Stimulated activated CD8-positive, alpha-beta memory T cell treated with anti-CD3 and anti-CD28 coated beads, Interleukin-12 subunit alpha, Interleukin-12 subunit beta, amount 100 ng/mL, for 24 hours (primary cell): ENCODE data around the gene FRG2C.
"Not testable (repeated sequence)": the region's sequence is repeated elsewhere in the genome, so short reads cannot be mapped to it uniquely, and the experiment has no call there.

ENCODE experiments used
- DNase-seq: peaks from one replicate; pipeline ENCODE4 v3.0.0-alpha.2; 2020; ENCODE audit errors: extremely low read depth

Gene FRG2C

DNA sequence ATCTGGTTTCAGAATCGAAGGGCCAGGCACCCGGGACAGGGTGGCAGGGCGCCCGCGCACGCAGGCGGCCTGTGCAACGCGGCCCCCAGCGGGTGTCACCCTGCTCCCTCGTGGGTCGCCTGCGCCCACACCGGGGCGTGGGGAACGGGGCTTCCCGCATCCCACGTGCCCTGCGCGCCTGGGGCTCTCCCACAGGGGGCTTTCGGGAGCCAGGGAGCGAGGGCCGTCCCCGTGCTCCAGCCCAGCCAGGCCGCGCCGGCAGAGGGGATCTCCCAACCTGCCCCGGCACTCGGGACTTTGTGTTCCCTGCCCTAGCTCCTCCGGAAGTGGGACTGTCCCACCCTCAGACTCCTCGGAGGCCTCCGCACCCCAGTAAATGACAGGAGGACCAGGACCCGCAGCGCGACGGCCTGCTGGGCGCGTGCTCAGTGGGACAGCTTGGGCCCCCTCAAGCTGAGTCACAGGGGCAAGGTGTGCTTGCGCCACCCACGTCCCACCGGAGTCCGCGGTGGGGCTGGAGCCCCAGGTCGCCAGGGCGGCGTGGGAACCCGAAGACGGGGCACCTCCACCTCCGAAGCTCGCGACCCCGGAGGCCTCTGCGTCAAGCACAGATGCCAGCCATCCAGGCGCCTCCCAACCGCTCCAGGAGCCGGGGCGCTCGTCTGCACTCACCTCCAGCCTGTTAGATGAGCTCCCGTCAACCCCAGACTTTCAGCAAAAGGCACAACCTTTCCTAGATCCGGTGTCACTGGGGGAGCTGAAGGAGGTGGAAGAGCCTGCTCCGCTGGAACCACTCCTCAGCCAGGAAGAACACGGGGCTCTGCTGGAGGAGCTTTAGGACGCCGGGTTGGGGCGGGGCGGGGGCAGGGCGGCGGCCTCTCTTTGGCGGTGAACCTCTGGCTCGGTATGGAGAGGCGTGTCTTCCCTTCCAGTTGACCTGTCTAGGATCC is 5.5 kb downstream of the FRG2C start:
- DNase-seq: not testable (repeated sequence)

DNA sequence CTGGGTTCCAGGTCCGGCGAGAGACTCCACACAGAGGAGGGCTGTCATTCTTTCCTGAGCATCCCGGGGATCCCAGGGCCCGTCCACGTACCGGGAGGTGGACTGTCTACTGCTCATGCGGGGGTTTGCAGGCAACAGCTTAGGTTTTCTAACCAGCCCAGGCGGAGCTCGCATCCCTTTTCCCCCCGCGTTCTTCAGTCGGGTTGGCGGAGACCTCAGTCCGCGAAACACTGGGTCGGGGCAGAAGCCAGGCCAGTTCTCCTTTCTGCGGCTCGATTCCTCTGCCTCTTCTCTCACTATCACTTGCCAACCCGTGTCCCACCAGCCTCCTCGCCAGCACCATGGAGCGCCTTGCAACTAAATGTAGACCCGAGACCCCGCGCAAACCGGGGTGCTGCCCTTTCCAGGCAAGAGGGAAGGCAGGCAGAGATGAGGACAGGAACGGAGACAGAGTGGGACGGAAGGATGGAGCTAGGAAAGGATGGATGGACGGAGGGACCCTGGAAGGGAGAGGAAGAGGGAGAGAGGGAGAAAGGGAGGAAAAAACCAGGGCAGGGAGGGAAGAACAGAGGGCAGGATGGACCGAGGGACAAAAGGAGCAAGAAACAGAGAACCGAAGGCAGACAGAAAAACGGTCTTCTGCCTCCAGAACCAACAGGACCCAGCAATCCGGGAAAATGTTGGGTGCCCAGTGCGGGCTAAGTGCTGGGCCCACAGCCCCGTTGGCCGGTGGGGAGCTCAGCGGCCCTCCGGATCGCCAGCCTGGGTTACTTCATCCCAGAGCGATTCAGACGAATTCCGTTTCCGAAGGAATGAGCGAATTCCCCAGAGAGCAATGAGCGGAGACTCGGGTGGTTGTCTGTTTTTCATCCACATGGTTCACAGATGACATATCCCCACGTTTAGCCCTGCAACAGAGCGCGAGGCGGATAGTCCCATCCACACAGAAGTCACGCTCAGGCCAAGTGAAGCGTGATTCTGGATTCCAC is 6.5 kb downstream of the FRG2C start:
- DNase-seq: not testable (repeated sequence)

DNA sequence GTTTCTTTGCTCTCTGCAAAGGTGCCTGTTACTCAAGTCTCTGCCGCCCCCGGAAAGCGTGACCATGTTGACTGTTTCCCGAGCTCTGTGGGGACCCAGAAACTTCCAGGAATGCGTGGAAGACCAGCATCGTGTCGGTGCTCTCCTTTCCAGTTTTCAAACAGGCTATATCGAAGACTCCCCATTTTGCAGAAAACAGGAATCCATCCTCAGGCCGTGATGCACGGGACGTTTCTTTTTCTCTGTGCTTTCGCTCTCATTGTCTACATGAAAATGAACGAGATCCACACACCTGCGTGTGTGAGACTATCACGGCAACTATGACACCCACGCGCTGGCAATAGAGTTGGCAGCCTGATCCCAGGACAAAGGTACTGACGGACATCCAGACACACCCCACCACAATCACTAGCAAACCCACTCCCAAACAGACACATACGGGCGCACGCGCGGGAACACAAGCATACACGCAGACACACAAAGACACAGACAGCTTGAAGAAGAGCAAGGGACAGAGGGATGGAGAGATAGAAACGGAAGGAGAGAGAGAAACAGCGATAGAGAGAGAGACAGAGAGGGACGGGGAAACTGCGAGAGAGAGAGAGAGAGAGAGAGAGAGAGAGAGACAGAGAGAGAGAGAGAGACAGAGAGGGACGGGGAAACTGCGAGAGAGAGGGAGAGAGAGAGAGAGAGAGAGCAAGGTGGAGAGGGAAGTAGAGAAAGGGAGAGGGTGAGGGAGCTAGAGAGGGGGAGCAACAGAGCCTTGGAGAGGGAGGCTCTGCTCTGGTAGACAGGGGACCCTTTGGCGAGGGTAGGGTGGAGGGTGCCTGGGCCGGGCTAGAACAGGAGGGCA is 7.4 kb downstream of the FRG2C start:
- DNase-seq: not testable (repeated sequence)

DNA sequence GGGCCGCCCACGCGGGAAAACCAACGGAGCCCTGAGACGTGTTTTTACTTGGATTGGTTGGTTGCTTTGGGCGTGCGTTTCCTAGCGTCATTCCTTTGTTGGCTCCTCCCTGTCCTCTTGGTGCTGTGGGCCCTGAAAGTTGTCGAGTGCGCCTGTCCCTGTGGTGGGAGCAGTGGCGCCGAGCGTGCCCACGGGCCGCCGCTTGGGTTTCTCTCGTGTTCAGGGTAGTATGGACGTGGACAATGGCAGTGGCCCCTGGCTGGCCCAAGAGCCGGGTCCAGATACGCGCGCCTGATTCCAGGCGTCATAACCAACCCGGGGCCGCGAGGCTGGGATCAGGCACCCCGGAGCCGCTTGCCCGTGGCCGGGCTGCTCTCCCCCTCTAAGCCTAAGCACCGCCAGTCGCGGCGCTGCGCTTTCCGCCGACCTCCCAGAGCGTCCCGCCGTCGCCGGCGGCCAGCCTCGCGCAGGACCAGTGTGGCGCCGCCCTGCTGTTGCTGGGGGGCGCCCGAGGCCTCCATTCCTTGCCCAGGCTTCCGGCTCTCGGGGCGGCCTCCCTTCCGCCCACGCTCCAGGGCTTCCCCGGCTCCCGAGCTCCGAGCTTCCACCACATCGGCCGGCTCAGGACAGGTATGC is 8.1 kb downstream of the FRG2C start:
- DNase-seq: not testable (repeated sequence)

DNA sequence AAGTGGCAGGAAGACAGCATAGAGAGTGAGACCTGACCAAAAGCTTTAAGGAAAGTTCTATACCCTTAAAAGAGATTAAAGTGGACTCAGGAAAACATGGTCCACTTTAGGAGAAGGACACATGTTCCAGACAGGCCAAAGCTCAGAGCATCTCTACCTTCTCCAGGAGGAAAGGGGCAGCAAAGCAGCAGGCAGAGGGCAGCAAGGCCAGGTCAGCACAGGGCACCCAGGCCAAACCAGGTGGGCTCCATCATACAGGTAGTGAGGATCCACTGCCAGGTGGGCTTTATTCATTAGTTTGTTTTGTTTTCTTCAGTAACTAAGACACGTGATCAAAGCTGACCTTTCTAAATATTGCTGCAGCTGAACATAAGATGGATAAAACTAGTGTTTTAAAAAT is 19.8 kb downstream of the FRG2C start:
- DNase-seq: not testable (repeated sequence)

DNA sequence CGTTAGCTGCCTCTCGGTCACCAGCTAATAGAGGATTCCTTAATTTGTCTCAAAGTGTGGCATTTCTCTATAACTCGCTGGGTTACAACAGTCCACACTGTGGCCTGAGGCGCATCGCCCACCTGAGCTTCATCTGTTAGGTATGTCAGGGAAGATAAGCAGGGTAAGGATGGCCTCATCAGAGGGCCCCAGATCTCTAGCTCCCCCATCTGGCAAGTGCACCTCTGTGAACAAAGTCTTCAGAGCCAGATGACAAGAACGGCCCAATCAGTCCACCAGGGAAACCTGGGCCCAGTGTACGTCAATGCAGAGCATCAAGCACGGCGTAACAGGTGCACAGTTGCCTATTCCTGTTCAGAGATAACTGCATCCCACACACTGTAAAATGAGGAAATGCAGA is 23.2 kb downstream of the FRG2C start:
- DNase-seq: no peak

DNA sequence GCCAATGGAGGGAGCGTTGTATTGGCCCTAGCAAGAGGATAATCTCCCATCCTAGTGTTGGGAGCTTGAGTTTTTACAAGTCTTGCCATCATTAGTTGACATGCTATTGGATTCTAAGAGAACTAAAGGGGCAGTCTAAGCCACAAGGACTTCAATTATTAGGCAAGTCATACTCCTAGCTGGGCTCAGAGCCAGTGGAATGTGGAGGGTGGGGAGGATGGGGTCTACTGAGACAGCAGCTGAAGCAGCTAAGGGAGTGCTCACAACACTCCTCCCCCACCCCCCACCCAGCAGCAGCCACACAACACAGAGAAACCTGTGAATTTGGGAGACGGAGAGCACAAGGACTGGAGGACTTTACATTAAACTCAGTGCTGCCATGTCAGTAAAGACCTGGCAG is 27.9 kb downstream of the FRG2C start:
- DNase-seq: no peak
